Ascending aorta (tissue), 2 donors: ENCODE results near the gene ETFDH. TPM values are rescaled to one million over a fixed set of nuclear protein-coding genes. Genes with fewer than 3 reads are reported as not detected.

Experiments
- DNase-seq, 2 donors: peaks; one replicate each; pipeline ENCODE4 v3.0.0-alpha.2; 2019; ENCODE audit warnings: low spot score in 2 of 2
- H3K27ac ChIP-seq, 2 donors: fragments of 200-600 bp; sonication (generic); one replicate each; pipeline ENCODE4 v1.5.1; 2016 to 2017; ENCODE audit warnings: mild to moderate bottlenecking in 1 of 2
- H3K27me3 ChIP-seq: fragments of 200-600 bp; sonication (generic); one replicate; pipeline ENCODE4 v1.5.1; 2017
- H3K36me3 ChIP-seq, 2 donors: fragments of 200-600 bp; sonication (generic); one replicate each; pipeline ENCODE4 v1.5.1; 2016
- H3K4me1 ChIP-seq, 2 donors: fragments of 200-600 bp; sonication (generic); one replicate each; pipeline ENCODE4 v1.5.1; 2016 to 2017; ENCODE audit warnings: mild to moderate bottlenecking in 1 of 2
- H3K4me3 ChIP-seq, 2 donors: fragments of 200-600 bp; sonication (generic); one replicate each; pipeline ENCODE4 v1.5.1; 2016 to 2017; ENCODE audit warnings: mild to moderate bottlenecking in 1 of 2
- H3K9me3 ChIP-seq, 2 donors: fragments of 200-600 bp; sonication (generic); one replicate each; pipeline ENCODE4 v1.5.1; 2016
- intact Hi-C: fragments of 100-400 bp; cut with DNase I; formaldehyde crosslinking; loops from one replicate; pipeline ENCODE4 v1.15.1; 2023
- total RNA-seq: library from RNA; depleted of rRNA; stranded (reverse); fragments of >200 nt; gene quantifications from one replicate; pipeline ENCODE4 v1.1.0, GENCODE V29; 2016
- TF ChIP-seq, protein P1 (sequence below), 3 experiments: fragments of 200-600 bp in 2 of 3; fragments of 450-650 bp in 1 of 3; sonication (generic) in 2 of 3; IDR thresholded peaks; one replicate each; pipeline ENCODE4 v1.5.1; 2016 to 2019; ENCODE audit warnings: antibody characterized with exemption in 3 of 3, mild to moderate bottlenecking in 1 of 3, moderate library complexity in 1 of 3

The ETFDH gene
- total RNA-seq, 1 donor from 2014 or later = 1.4 TPM

DNA sequence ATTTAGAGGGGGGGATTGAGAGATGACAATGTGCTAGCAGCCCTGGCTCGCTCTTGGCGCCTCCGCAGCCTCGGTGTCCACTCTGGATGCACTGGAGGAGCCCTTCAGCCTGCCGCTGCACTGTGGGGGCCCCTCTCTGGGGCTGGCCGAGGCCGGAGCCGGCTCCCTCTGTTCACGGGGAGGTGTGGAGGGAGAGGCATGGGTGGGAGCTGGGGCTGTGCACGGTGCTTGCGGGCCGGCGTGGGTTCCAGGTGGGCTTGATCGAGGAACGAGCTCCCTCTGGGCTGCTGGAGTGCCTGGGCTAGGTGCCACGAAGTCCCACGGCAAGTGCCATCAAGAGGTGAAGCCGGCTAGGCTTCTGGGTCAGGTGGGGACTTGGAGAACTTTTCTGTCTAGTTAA lies 7.3 kb upstream of the ETFDH start:
- TF ChIP-seq, protein P1, sequence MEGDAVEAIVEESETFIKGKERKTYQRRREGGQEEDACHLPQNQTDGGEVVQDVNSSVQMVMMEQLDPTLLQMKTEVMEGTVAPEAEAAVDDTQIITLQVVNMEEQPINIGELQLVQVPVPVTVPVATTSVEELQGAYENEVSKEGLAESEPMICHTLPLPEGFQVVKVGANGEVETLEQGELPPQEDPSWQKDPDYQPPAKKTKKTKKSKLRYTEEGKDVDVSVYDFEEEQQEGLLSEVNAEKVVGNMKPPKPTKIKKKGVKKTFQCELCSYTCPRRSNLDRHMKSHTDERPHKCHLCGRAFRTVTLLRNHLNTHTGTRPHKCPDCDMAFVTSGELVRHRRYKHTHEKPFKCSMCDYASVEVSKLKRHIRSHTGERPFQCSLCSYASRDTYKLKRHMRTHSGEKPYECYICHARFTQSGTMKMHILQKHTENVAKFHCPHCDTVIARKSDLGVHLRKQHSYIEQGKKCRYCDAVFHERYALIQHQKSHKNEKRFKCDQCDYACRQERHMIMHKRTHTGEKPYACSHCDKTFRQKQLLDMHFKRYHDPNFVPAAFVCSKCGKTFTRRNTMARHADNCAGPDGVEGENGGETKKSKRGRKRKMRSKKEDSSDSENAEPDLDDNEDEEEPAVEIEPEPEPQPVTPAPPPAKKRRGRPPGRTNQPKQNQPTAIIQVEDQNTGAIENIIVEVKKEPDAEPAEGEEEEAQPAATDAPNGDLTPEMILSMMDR (IDR thresholded peaks at IDR 0.05) = no peak
- Histone ChIP-seq H3K9me3 (no peaks in the 10 kb centered on the region), H3K4me1 (no peaks in the 10 kb centered on the region), H3K27me3 (no peaks in the 10 kb centered on the region), H3K36me3 (no peaks in the 10 kb centered on the region), H3K4me3 (no peak overlapping the region), H3K27ac (no peak overlapping the region)
- intact Hi-C loops = no loop called here
- no peak for DNase-seq

DNA sequence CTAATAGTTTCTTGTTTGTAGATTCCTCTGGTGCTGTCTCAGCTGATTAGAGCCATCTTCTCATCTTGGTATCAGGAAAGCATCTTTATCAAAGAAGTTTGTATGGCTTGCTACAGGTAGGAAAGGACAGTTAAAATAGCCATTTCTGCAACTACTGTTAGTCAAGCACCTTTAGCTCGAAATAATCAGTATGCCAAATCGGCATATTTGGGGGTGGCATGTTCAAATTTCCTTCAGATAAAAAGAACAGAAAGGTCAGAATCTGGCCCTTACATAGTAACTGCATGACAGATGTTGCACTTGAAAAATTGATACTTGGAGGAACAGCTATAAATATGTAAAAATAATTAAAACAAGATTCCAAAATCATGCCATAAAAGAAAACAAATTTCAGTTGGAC lies 5.2 kb upstream of the ETFDH start:
- TF ChIP-seq, protein P1 (IDR thresholded peaks at IDR 0.05) = no peak
- Histone ChIP-seq H3K27ac (no peak overlapping the region), H3K9me3 (no peaks in the 10 kb centered on the region), H3K4me3 (no peak overlapping the region), H3K36me3 (no peaks in the 10 kb centered on the region), H3K27me3 (no peaks in the 10 kb centered on the region), H3K4me1 (peaks cover 0 to 5% of the 10 kb centered on the region in 2 donors)
- intact Hi-C loops = no loop called here
- DNase-seq = no peak

DNA sequence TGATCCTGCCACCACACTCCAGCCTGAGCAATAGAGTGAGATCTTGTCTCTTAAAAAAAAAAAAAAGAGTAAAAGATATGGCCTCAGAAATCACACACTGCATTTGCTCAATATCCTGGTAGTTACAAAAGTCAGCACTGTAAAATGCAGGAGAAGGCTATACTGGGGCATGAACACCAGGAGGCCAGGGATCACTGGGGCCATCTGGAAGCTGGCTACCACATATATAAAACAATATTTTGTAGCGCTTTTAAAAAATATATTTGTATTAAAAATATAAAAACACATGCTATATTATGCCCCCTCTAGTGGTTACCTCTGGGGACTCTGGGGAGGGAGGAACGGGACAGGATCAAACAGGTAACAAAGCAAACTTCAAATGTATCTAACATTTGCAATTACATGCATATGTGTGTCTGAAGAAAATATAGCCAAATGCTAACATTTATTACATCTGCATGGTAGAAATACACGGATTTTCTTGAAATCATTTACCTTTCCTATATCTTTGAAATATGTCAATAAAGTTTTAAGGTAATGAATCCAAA lies 4.4 kb upstream of the ETFDH start:
- Histone ChIP-seq H3K4me1 (peaks cover 0 to 5% of the 10 kb centered on the region in 2 donors), H3K36me3 (no peaks in the 10 kb centered on the region), H3K9me3 (no peaks in the 10 kb centered on the region), H3K27ac (no peak overlapping the region), H3K4me3 (no peak overlapping the region), H3K27me3 (no peaks in the 10 kb centered on the region)
- intact Hi-C loops = no loop called here
- no peak for DNase-seq
- TF ChIP-seq, protein P1 (IDR thresholded peaks at IDR 0.05) = peak in 2 of 3 experiments; percentile 31 to 41

DNA sequence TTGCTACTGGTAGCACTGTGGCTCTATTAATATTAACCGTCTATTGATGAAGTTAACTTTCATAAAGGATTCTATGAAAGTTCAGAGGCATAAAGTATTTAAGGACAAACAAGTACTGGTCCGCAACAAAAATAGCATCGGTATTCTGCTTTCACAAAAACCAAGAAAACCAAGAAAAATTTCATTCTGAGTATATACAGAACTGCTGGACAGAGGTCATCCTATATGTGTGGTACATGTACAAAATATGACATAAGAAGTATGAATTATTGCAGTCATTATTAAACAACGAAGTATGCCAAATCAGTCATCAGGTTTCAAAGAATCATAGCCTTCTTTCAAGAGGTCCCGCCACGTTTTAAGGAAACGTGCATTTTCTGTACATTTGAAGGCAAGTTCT lies 2.8 kb upstream of the ETFDH start:
- Histone ChIP-seq H3K27me3 (no peaks in the 10 kb centered on the region), H3K4me1 (peaks cover 0 to 12% of the 10 kb centered on the region in 2 donors), H3K36me3 (no peaks in the 10 kb centered on the region), H3K27ac (no peak overlapping the region), H3K9me3 (no peaks in the 10 kb centered on the region), H3K4me3 (no peak overlapping the region)
- intact Hi-C loops = no loop called here
- no peak for DNase-seq
- TF ChIP-seq, protein P1 (IDR thresholded peaks at IDR 0.05) = no peak

DNA sequence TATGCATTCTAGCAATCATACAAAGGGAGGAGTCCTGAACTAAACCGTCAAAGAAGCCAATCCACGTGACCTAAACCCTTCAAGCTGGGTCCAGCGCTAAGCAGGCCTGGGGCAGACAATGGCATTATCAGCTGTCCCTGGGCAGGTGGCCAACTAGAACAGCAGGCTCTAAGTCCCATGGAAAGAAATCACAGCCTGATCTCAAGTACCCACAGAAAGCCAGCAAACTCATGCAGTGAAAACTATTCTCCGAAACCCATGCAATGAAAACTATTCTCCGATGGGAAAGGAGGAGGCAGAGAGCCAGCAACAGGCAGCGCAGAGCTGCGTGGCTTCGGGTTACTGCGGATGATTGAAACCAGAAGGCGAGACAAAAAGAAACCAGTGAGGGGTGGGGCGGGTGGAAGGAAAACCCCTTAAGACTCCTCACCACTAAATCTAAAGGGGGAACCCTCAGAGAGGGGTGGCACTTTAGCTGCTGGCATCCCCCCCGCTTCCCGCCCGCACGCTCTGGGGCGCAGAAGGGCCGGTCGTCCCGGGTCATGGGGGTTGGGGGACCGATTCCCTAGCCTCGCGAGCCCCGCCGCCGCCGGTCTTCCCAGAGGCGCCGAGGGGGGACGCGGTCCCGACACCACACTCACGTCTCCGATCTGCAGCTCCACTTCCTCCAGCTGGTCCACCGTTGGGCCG lies 976 bp upstream of the ETFDH start:
- Histone ChIP-seq H3K27me3 (no peaks in the 10 kb centered on the region), H3K9me3 (no peaks in the 10 kb centered on the region), H3K4me1 (peaks cover 0 to 12% of the 10 kb centered on the region in 2 donors), H3K27ac (peak overlapping the region; percentile 96 to 98), H3K36me3 (no peaks in the 10 kb centered on the region), H3K4me3 (peak overlapping the region; percentile 69 to 87)
- intact Hi-C loops = loop anchor here (2.0 to 5.0 kb wide), 7 partner anchors 46 to 1449 kb away; partner anchors contain the start of genes GASK1B, GRIA2, PPID and RAPGEF2
- DNase-seq = peak in 1 of 2 donors; percentile 73
- TF ChIP-seq, protein P1 (IDR thresholded peaks at IDR 0.05) = no peak
